HG02981 (cell line): ENCODE results near the gene HOXD10.

Source experiments
- ATAC-seq: cut with Tn5 transposase; IDR thresholded peaks from one replicate; pipeline ENCODE4 v1.9.1; 2021; ENCODE audit warnings: mild to moderate bottlenecking, moderate library complexity; ENCODE audit not compliant: unreplicated experiment

The HOXD10 gene

DNA sequence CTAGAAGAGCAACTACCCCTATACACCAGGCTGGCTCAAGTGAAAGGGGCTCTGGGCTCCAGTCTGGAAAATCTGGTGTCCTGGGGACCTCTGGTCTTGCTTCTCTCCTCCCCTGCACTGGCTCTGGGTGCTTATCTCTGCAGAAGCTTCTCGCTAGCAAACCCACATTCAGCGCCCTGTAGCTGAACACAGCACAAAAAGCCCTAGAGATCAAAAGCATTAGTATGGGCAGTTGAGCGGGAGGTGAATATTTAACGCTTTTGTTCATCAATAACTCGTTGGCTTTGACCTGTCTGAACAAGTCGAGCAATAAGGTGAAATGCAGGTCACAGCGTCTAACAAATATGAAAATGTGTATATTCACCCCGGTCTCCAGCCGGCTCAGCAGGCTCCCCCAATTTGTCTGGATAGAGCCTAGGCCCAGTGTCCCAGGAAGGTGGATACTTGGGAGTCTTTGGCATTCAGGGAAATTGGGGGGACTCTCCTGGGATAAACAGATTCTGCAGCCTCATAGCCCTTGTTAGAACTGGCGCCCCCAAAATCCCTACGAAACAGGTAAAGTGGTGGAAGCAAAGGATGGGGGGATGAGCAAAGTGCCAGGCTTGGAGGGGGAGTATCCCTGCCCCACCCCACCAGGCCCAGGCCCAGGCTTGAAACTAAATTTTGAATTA lies 32.3 kb downstream of the HOXD10 start:
- ATAC-seq, result no peak

GRCh38 chr2:176149481-176149938 lies 32.9 kb downstream of the HOXD10 start:
- no peak for ATAC-seq

GRCh38 chr2:176149939-176150583 lies 33.5 kb downstream of the HOXD10 start:
- ATAC-seq, result no peak

DNA sequence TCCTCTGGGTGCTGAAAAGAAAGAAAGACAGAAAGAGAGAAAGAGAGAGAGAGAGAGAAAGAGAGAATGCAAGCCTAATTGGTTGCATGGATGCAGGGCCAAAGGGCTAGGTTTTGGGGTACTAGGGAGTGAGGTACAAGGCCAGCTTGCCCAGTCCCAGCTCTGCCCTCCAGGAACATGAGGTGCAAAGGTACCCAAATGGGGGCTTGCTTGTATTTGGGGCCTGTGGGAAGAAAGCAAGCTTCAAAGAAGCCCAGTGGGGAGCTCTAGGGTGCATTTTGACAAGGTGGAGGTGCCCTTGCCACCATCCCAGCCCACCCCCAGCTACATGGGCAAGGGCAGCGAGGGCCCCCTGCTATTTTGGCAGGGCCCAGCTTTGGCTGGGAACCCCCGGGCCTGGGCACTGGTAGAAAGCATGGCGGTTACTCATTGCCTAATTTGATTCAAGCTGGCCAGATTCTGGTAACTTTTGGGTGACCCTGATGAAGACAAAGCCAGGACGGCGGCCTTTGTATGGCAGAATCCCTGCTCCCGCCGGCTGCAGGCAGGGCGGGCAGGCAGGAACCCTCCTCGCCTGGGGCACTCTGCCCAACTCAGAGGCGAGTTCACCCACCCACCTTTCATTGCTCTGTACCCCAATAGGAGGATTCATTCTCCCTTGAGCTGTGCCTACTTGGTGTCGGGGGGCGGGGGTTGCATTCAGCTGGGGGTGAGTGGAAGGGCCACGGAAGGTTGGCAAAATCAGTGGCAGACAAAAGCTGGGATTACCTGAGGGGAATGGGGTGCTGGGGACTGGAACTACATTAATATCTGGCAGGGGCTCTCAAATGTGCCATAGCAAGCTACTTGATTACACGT lies 34.2 kb downstream of the HOXD10 start:
- no peak for ATAC-seq

DNA sequence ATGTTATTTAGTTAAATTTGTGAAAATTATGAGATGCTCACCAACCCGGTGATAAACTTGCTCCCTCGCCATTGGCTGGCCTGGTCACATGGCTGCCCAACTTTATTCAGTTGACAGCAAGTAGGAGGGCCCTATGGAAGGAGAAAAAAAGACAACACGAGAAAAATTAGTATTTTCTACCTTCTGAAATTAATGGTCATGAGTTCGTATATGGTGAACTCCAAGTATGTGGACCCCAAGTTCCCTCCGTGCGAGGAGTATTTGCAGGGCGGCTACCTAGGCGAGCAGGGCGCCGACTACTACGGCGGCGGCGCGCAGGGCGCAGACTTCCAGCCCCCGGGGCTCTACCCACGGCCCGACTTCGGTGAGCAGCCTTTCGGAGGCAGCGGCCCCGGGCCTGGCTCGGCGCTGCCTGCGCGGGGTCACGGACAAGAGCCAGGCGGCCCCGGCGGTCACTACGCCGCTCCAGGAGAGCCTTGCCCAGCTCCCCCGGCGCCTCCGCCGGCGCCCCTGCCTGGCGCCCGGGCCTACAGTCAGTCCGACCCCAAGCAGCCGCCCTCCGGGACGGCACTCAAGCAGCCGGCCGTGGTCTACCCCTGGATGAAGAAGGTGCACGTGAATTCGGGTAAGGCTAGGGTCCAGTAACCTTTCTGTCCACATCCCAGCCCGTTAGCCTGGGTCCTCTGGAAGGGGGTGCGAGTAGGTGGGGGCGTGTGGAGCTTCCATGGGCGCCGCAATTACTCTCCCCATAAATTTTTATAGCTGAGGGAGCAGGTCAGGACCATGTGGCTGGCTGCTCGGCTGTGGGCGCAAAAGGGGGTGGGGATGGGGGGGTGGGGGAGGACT lies 35.1 kb downstream of the HOXD10 start, which contains the start of gene HOXD4:
Gene HOXD4, plus strand, starts transcription at position 109 of the 846 bp plus-strand sequence. Its CDS starts 84 bp downstream, at position 193.
- ATAC-seq, result no peak

- no peak for ATAC-seq
Measured at GRCh38 chr2:176152350-176153181, 36.0 kb downstream of the HOXD10 start.

GRCh38 chr2:176154576-176155252 lies 38.1 kb downstream of the HOXD10 start:
- ATAC-seq, result no peak

GRCh38 chr2:176155356-176156044 lies 38.9 kb downstream of the HOXD10 start:
- ATAC-seq, result no peak

- no peak for ATAC-seq
Measured at GRCh38 chr2:176156301-176156806, 39.8 kb downstream of the HOXD10 start.

DNA sequence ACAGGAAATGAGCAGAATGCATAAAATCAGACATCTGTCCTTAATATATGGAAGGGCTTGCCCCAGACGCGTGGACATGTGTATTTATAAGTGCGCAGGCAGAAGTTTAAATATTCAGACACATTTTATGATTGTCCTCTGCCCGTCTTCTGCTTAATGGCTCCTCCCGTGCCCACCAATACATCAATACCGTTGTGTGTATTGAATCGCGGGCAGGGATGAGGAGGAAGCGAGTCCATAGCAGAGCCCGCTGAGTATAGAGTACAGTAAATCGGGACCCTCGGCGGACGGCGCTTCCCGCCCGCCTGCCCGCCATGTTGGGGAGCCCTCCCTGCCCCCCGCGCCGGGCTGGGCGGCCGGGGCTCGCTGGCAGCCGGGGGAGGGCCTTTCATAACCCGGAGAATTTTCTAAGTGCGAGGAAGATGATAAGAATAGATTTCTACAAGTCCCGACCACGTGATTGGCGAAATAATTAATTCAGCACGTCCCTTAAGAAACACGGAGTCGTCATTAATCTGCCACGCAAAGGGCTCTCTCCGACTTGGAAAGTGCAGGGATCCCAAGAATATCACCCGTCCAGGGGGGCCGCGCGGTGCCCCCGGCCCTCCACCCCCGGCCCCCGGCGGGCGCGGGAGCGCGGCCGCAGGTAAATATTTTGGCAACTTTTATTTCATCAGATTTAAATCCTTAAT lies 40.4 kb downstream of the HOXD10 start, which contains the start of gene HOXD3:
Gene HOXD3, plus strand, starts transcription at position 501 of the 692 bp plus-strand sequence. CDS start 11,808 bp downstream, outside the sequence.
- no peak for ATAC-seq

DNA sequence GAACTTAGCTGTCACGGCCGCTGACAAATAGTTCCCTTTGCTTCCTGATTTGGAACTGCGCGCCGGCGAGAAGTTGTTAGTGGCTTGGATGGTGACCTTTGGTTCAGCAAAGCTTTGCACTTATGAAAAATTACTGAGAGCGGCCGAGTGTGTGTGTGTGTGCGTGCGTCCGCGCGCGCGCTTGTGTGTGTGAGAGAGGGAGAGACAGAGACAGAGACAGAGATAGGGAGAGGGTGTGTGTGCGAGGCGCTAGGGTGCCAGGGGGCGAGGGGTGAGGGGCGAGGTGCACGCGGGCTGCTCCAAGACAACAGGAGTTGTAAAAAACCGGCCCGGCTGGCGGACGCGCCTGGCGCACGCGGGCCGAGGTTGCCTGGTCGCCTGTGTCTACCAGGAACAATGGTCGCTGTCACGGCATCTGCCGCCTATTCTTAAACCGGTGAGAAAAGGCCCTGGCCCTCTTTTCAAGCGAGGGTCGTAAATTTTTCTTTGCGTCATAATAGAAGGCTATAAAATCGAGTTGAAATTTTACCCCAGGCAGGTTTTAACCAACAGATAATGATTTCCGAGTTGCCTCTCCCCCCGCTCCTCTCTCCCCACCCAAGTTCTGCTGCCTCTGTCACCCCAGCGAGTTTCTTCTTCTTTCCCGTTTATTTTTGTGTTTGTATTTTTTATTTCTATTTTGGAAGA lies 41.1 kb downstream of the HOXD10 start:
- ATAC-seq, result no peak

GRCh38 chr2:176158186-176158591 lies 41.6 kb downstream of the HOXD10 start:
- no peak for ATAC-seq

- no peak for ATAC-seq
Measured at GRCh38 chr2:176158855-176159662, 42.5 kb downstream of the HOXD10 start.

- no peak for ATAC-seq
Measured at GRCh38 chr2:176159663-176160250, 43.2 kb downstream of the HOXD10 start.

GRCh38 chr2:176160251-176160985 lies 43.8 kb downstream of the HOXD10 start:
- ATAC-seq, result no peak
